GM23248 (cell line): ENCODE data around the gene TNIK.

ENCODE experiments used
- EZH2 ChIP-seq: fragments of 200-600 bp; sonication (generic); IDR thresholded peaks from 2 replicates; pipeline ENCODE4 v1.6.1; 2018; ENCODE audit warnings: antibody characterized with exemption, mild to moderate bottlenecking; ENCODE audit not compliant: insufficient read depth, poor library complexity, severe bottlenecking
- EZH2phosphoT487 ChIP-seq: fragments of 200-600 bp; sonication (generic); IDR thresholded peaks from 2 replicates; pipeline ENCODE4 v1.6.1; 2018; ENCODE audit warnings: antibody characterized with exemption, moderate library complexity, mild to moderate bottlenecking, low read depth; ENCODE audit not compliant: insufficient read depth

- TF ChIP-seq EZH2 (no peak), EZH2phosphoT487 (no peak)
Observed at GRCh38 chr3:171200052-171200749, 260.0 kb downstream of the TNIK start.
